GM21619 (cell line): ENCODE data around the gene ZNF445.
"Not testable (repeated sequence)": the region's sequence is repeated elsewhere in the genome, so short reads cannot be mapped to it uniquely, and the experiment has no call there.

Source experiments
- ATAC-seq: cut with Tn5 transposase; IDR thresholded peaks from one replicate; pipeline ENCODE4 v1.9.1; 2021; ENCODE audit not compliant: unreplicated experiment

Gene ZNF445

GRCh38 chr3:44437800-44438199, 39.7 kb downstream of the ZNF445 start:
- no peak for ATAC-seq

- ATAC-seq: no peak
These were observed 41.3 kb downstream of the ZNF445 start for GRCh38 chr3:44436181-44436580.

GRCh38 chr3:44434834-44435510, 42.5 kb downstream of the ZNF445 start:
- ATAC-seq: no peak

- no peak for ATAC-seq
These were observed 47.0 kb downstream of the ZNF445 start for GRCh38 chr3:44430466-44430865.

- no peak for ATAC-seq
These were observed 48.0 kb downstream of the ZNF445 start for GRCh38 chr3:44429459-44429858.

- no peak for ATAC-seq
These were observed 48.6 kb downstream of the ZNF445 start for GRCh38 chr3:44428910-44429309.

- ATAC-seq: no peak
These were observed 49.8 kb downstream of the ZNF445 start for GRCh38 chr3:44427683-44428082.

- no peak for ATAC-seq
These were observed 52.7 kb downstream of the ZNF445 start for GRCh38 chr3:44424758-44425157.

- no peak for ATAC-seq
These were observed 56.2 kb downstream of the ZNF445 start for GRCh38 chr3:44421280-44421679.

- ATAC-seq: no peak
These were observed 56.8 kb downstream of the ZNF445 start for GRCh38 chr3:44420676-44421075.

GRCh38 chr3:44419923-44420650, 57.4 kb downstream of the ZNF445 start:
- ATAC-seq: no peak

- ATAC-seq: no peak
These were observed 58.2 kb downstream of the ZNF445 start for GRCh38 chr3:44419116-44419922.

GRCh38 chr3:44418549-44418948, 58.9 kb downstream of the ZNF445 start:
- no peak for ATAC-seq

GRCh38 chr3:44418118-44418517, 59.4 kb downstream of the ZNF445 start:
- ATAC-seq: not testable (repeated sequence)

GRCh38 chr3:44416031-44417030, 61.1 kb downstream of the ZNF445 start:
- no peak for ATAC-seq

GRCh38 chr3:44415421-44415820, 62.0 kb downstream of the ZNF445 start:
- ATAC-seq: no peak

GRCh38 chr3:44414517-44415090, 62.9 kb downstream of the ZNF445 start:
- ATAC-seq: no peak

- no peak for ATAC-seq
These were observed 65.1 kb downstream of the ZNF445 start for GRCh38 chr3:44412365-44412764.

- no peak for ATAC-seq
These were observed 66.3 kb downstream of the ZNF445 start for GRCh38 chr3:44411031-44411645.
